SU-DHL-6 (cell line): Measurements from ENCODE around the gene RDH13.
"Not testable (repeated sequence)": the region's sequence is repeated elsewhere in the genome, so short reads cannot be mapped to it uniquely, and the experiment has no call there.

Experiments
- H2AFZ ChIP-seq: fragments of 200-600 bp; sonication (generic); 2 replicates; pipeline ENCODE4 v1.6.1; 2014; ENCODE audit warnings: low read depth, mild to moderate bottlenecking, moderate library complexity, mixed read lengths, antibody characterized with exemption, low read length; ENCODE audit not compliant: severe bottlenecking
- H3F3A ChIP-seq: fragments of 200-600 bp; shearing (Covaris generic); 2 replicates; pipeline ENCODE4 v1.6.0; 2016; ENCODE audit warnings: antibody characterized with exemption, mild to moderate bottlenecking; ENCODE audit not compliant: insufficient read depth
- H3K27ac ChIP-seq: fragments of 200-600 bp; sonication (generic); 2 replicates; pipeline ENCODE4 v1.5.1; 2016; ENCODE audit warnings: low read depth, mild to moderate bottlenecking, low read length, moderate library complexity, mixed read lengths
- H3K27me3 ChIP-seq: fragments of 200-600 bp; sonication (generic), shearing (Covaris generic); 2 replicates; pipeline ENCODE4 v1.6.0; 2014; ENCODE audit warnings: mild to moderate bottlenecking, low read length
- H3K36me3 ChIP-seq: fragments of 200-600 bp; sonication (generic); 2 replicates; pipeline ENCODE4 v1.6.1; 2014; ENCODE audit warnings: mild to moderate bottlenecking, low read length, mixed read lengths
- H3K4me2 ChIP-seq: fragments of 300-600, 200-600 bp; shearing (Covaris generic), sonication (generic); 2 replicates; pipeline ENCODE4 v1.6.0; 2014; ENCODE audit warnings: low read length, low read depth, mild to moderate bottlenecking; ENCODE audit not compliant: poor library complexity, severe bottlenecking
- H3K4me3 ChIP-seq: fragments of 200-600 bp; sonication (generic); 2 replicates; pipeline ENCODE4 v1.5.1; 2014; ENCODE audit warnings: antibody characterized with exemption, low read length, mild to moderate bottlenecking, mixed read lengths; ENCODE audit not compliant: insufficient read depth, poor library complexity, severe bottlenecking
- H3K79me2 ChIP-seq: fragments of 200-600 bp; sonication (generic); 2 replicates; pipeline ENCODE4 v1.6.1; 2014; ENCODE audit warnings: mild to moderate bottlenecking, low read length, moderate library complexity; ENCODE audit not compliant: insufficient read depth
- H3K9ac ChIP-seq: fragments of 200-600 bp; sonication (generic); 2 replicates; pipeline ENCODE4 v1.7.0; 2014; ENCODE audit warnings: mild to moderate bottlenecking, low read length
- H3K9me2 ChIP-seq: fragments of 200-600 bp; sonication (generic); replicated peaks from 2 replicates; pipeline ENCODE4 v1.6.1; 2014; ENCODE audit warnings: low read length; ENCODE audit not compliant: insufficient read depth
- H3K9me3 ChIP-seq: fragments of 200-600 bp; sonication (generic); 2 replicates; pipeline ENCODE4 v1.6.1; 2014; ENCODE audit warnings: low read length, mixed read lengths; ENCODE audit not compliant: insufficient read depth
- H4K20me1 ChIP-seq: fragments of 200-600 bp; sonication (generic); 2 replicates; pipeline ENCODE4 v1.6.1; 2014; ENCODE audit warnings: low read depth, mild to moderate bottlenecking, antibody characterized with exemption, low read length, moderate library complexity, mixed read lengths
- CTCF ChIP-seq: fragments of 200-600 bp; sonication (generic); IDR thresholded peaks from one replicate; pipeline ENCODE4 v1.5.1; 2017; ENCODE audit warnings: antibody characterized with exemption, mild to moderate bottlenecking, low read length, moderate library complexity; ENCODE audit not compliant: insufficient read depth, poor library complexity, severe bottlenecking
- EZH2phosphoT487 ChIP-seq: fragments of 200-600 bp; sonication (generic), shearing (Covaris generic); conservative IDR thresholded peaks from 2 replicates; pipeline ENCODE4 v1.6.1; 2018; ENCODE audit warnings: mild to moderate bottlenecking, antibody characterized with exemption, low read length, moderate library complexity, mixed read lengths

The RDH13 gene

GRCh38 chr19:55063492-55063843, 520 bp upstream of the RDH13 start:
- Histone ChIP-seq H3K27me3 (no peaks in the 10 kb centered on the region), H2AFZ (no peak overlapping the region), H3K9me2 (no peaks in the 10 kb centered on the region), H3K27ac (no peak overlapping the region), H3F3A (no peaks in the 10 kb centered on the region), H4K20me1 (no peaks in the 10 kb centered on the region), H3K9me3 (no peaks in the 10 kb centered on the region), H3K36me3 (no peaks in the 10 kb centered on the region), H3K9ac (no peak overlapping the region), H3K4me2 (no peak overlapping the region), H3K79me2 (peaks cover 16% of the 10 kb centered on the region), H3K4me3 (no peak overlapping the region)
- TF ChIP-seq EZH2phosphoT487 (no peak), CTCF (no peak)

- H4K20me1 ChIP-seq, H3K27ac ChIP-seq, H3K4me3 ChIP-seq, H3K4me2 ChIP-seq, H2AFZ ChIP-seq, H3K27me3 ChIP-seq, H3K9me3 ChIP-seq, H3K9ac ChIP-seq, H3F3A ChIP-seq, H3K9me2 ChIP-seq: not testable (repeated sequence)
- Histone ChIP-seq H3K36me3 (peaks cover 11% of the 10 kb centered on the region), H3K79me2 (peaks cover 16% of the 10 kb centered on the region)
These were observed 2.7 kb downstream of the RDH13 start for GRCh38 chr19:55060287-55060686.

- Histone ChIP-seq H4K20me1 (no peaks in the 10 kb centered on the region), H3F3A (peaks cover 4% of the 10 kb centered on the region; the same call in 1 of the 2 replicates), H3K27me3 (no peaks in the 10 kb centered on the region), H3K27ac (no peak overlapping the region), H3K9me3 (no peaks in the 10 kb centered on the region), H3K9me2 (no peaks in the 10 kb centered on the region), H3K4me3 (no peak overlapping the region), H3K9ac (no peak overlapping the region), H3K4me2 (no peak overlapping the region), H2AFZ (no peak overlapping the region), H3K36me3 (peaks cover 11% of the 10 kb centered on the region), H3K79me2 (peaks cover 16% of the 10 kb centered on the region)
- TF ChIP-seq EZH2phosphoT487 (no peak), CTCF (peak; percentile 12)
These were observed 4.0 kb downstream of the RDH13 start for GRCh38 chr19:55058781-55059610.

GRCh38 chr19:55056827-55057226, 6.1 kb downstream of the RDH13 start:
- no peak for TF ChIP-seq CTCF
- no peak for TF ChIP-seq EZH2phosphoT487
- Histone ChIP-seq H2AFZ (no peak overlapping the region), H3K9me3 (no peaks in the 10 kb centered on the region), H3K4me2 (no peak overlapping the region), H4K20me1 (no peaks in the 10 kb centered on the region), H3K4me3 (no peak overlapping the region), H3K79me2 (peaks cover 11% of the 10 kb centered on the region), H3K9me2 (no peaks in the 10 kb centered on the region), H3K9ac (no peak overlapping the region), H3K36me3 (peaks cover 11% of the 10 kb centered on the region), H3F3A (peaks cover 4% of the 10 kb centered on the region; the same call in 1 of the 2 replicates), H3K27ac (no peak overlapping the region), H3K27me3 (no peaks in the 10 kb centered on the region)
